HepG2 (cell line): Measurements from ENCODE around the gene SYNDIG1. TPM values are rescaled to one million over a fixed set of nuclear protein-coding genes. Genes with fewer than 3 reads are reported as not detected.

Experiments used
- CREM ChIP-seq, 2 experiments: sonication (generic) in 1 of 2; formaldehyde crosslinking in 1 of 2; IDR thresholded peaks; 2 replicates each; pipeline versions ENCODE4 v1.4.0 to v1.6.1; 2016 to 2020; ENCODE audit warnings: antibody characterized with exemption in 1 of 2, mild to moderate bottlenecking in 1 of 2, missing genetic modification reagents in 1 of 2
- NFYB ChIP-seq: sonication (generic); formaldehyde crosslinking; IDR thresholded peaks from 2 replicates; pipeline ENCODE4 v1.4.0; 2020; ENCODE audit warnings: missing genetic modification reagents
- SYNCRIP ChIP-seq: fragments of 200-400 bp; formaldehyde crosslinking; IDR thresholded peaks from 2 replicates; pipeline ENCODE4 v1.6.1; 2018; ENCODE audit warnings: mild to moderate bottlenecking, low read depth, low read length; ENCODE audit not compliant: insufficient read depth
- ZFAT ChIP-seq: sonication (generic); formaldehyde crosslinking; conservative IDR thresholded peaks from 2 replicates; pipeline ENCODE4 v1.8.1; 2023; ENCODE audit warnings: missing genetic modification reagents, inconsistent platforms
- polyA plus RNA-seq, 8 experiments: library from polyadenylated mRNA; depleted of rRNA in 3 of 8; stranded (reverse) in 7 of 8; unstranded in 1 of 8; fragments of >200 nt; fragmentation: Illumina TruSeq in 4 of 8; extraction: Trizol in 4 of 8; gene quantifications; 2 replicates each; pipeline versions ENCODE4 v1.2.1 to v1.2.3, GENCODE V29; 2011 to 2016; ENCODE audit warnings: low read depth in 4 of 8, missing spikeins in 1 of 8, mixed read lengths in 1 of 8; ENCODE audit not compliant: insufficient read depth in 1 of 8
- total RNA-seq, 5 experiments: library from RNA; depleted of rRNA; stranded (reverse); fragments of >200 nt; fragmentation: Illumina TruSeq; extraction: Trizol; gene quantifications; 2 replicates each; pipeline ENCODE4 v1.2.3, GENCODE V29; 2016; ENCODE audit warnings: low read depth in 1 of 5
- TF ChIP-seq, protein P1 (sequence below): sonication (generic); formaldehyde crosslinking; IDR thresholded peaks from 2 replicates; pipeline ENCODE4 v1.4.0; 2020; ENCODE audit warnings: missing genetic modification reagents, borderline replicate concordance
- TF ChIP-seq, protein P2 (sequence below): sonication (generic); formaldehyde crosslinking; IDR thresholded peaks from 2 replicates; pipeline ENCODE4 v1.5.0; 2020; ENCODE audit warnings: mild to moderate bottlenecking, missing genetic modification reagents

Gene SYNDIG1
- total and polyA plus RNA-seq, 2 of the 13 experiments (the other 11 are each of a cell fraction or from before 2014, with no cell fraction given): not detected

DNA sequence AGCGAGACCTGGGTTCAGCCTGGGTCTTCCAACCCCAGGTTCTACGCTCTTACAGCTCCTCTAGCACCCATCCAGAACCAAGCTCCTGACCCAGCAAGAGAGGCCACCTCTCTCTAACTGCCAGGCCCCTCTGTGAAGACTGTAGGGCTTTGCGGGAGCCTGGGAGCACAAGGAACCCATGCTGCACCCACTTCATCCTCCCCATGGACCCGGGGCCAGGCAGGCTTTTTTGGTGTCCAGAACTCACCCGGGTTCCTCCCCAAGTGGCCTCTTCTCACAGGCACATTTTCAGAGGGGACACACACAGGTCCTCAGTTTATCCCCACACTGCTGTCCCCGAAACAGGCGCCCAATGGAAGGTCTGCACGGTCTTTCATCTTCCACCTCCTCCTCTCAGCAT lies 145.9 kb downstream of the SYNDIG1 start (continued):
- TF ChIP-seq, protein P1, sequence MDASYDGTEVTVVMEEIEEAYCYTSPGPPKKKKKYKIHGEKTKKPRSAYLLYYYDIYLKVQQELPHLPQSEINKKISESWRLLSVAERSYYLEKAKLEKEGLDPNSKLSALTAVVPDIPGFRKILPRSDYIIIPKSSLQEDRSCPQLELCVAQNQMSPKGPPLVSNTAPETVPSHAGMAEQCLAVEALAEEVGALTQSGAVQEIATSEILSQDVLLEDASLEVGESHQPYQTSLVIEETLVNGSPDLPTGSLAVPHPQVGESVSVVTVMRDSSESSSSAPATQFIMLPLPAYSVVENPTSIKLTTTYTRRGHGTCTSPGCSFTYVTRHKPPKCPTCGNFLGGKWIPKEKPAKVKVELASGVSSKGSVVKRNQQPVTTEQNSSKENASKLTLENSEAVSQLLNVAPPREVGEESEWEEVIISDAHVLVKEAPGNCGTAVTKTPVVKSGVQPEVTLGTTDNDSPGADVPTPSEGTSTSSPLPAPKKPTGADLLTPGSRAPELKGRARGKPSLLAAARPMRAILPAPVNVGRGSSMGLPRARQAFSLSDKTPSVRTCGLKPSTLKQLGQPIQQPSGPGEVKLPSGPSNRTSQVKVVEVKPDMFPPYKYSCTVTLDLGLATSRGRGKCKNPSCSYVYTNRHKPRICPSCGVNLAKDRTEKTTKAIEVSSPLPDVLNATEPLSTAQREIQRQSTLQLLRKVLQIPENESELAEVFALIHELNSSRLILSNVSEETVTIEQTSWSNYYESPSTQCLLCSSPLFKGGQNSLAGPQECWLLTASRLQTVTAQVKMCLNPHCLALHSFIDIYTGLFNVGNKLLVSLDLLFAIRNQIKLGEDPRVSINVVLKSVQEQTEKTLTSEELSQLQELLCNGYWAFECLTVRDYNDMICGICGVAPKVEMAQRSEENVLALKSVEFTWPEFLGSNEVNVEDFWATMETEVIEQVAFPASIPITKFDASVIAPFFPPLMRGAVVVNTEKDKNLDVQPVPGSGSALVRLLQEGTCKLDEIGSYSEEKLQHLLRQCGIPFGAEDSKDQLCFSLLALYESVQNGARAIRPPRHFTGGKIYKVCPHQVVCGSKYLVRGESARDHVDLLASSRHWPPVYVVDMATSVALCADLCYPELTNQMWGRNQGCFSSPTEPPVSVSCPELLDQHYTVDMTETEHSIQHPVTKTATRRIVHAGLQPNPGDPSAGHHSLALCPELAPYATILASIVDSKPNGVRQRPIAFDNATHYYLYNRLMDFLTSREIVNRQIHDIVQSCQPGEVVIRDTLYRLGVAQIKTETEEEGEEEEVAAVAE (CRISPR knock-in tag): no peak
- TF ChIP-seq ZFAT (CRISPR knock-in tag) (no peak), SYNCRIP (no peak), CREM (IDR thresholded peaks at IDR 0.05) (no peak), CREM (CRISPR knock-in tag; IDR thresholded peaks at IDR 0.05) (no peak), NFYB (CRISPR knock-in tag) (no peak)
- TF ChIP-seq, protein P2, sequence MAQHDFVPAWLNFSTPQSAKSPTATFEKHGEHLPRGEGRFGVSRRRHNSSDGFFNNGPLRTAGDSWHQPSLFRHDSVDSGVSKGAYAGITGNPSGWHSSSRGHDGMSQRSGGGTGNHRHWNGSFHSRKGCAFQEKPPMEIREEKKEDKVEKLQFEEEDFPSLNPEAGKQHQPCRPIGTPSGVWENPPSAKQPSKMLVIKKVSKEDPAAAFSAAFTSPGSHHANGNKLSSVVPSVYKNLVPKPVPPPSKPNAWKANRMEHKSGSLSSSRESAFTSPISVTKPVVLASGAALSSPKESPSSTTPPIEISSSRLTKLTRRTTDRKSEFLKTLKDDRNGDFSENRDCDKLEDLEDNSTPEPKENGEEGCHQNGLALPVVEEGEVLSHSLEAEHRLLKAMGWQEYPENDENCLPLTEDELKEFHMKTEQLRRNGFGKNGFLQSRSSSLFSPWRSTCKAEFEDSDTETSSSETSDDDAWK (CRISPR knock-in tag): no peak
